SK-N-SH (cell line): ENCODE measurements around the gene MAP4K4. TPM values are rescaled to one million over a fixed set of nuclear protein-coding genes. Genes with fewer than 3 reads are reported as not detected.

Experiments
- CTCF ChIA-PET: fragments of 300-600, 350-600 bp; formaldehyde crosslinking; extraction: SDS; loops from one replicate; lab custom pipeline; 2021; lab: Yijun Ruan, JAX
- POLR2A ChIA-PET: fragments of 350-600 bp; sonication (Branson Sonifier 250); formaldehyde crosslinking; extraction: SDS; loops from one replicate; lab custom pipeline; 2020; ENCODE audit warnings: antibody characterized with exemption, inconsistent platforms; lab: Yijun Ruan, JAX
- DNase-seq: peaks from one replicate; pipeline ENCODE4 v3.0.0; 2012
- H2AFZ ChIP-seq: fragments of 200-600 bp; sonication (generic); 2 replicates; pipeline ENCODE4 v1.8.1; 2016; ENCODE audit warnings: antibody characterized with exemption, mild to moderate bottlenecking, low read depth
- H3F3A ChIP-seq: fragments of 200-600 bp; sonication (generic); replicated peaks from 2 replicates; pipeline ENCODE3; 2016; ENCODE audit warnings: antibody characterized with exemption, mild to moderate bottlenecking; ENCODE audit not compliant: insufficient read depth
- H3K27ac ChIP-seq, 2 experiments: fragments of 200-500 bp in 1 of 2; fragments of 200-600 bp in 1 of 2; sonication (Bioruptor generic) in 1 of 2; sonication (generic), shearing (Covaris generic) in 1 of 2; 2 replicates each; pipeline versions ENCODE4 v1.5.1 to v1.6.1; 2014 to 2016; ENCODE audit warnings: low read depth in 2 of 2, inconsistent platforms in 1 of 2, low read length in 1 of 2, mild to moderate bottlenecking in 1 of 2, mixed read lengths in 1 of 2
- H3K27me3 ChIP-seq: fragments of 200-600 bp; sonication (generic), shearing (Covaris generic); 2 replicates; pipeline ENCODE4 v1.6.1; 2016; ENCODE audit warnings: mixed run types; ENCODE audit not compliant: insufficient read depth
- H3K36me3 ChIP-seq, 2 experiments: fragments of 200-500 bp in 1 of 2; fragments of 200-600 bp in 1 of 2; sonication (Bioruptor generic) in 1 of 2; sonication (generic) in 1 of 2; replicated peaks in 1 of 2; 2 replicates each; pipeline versions ENCODE3 to v1.5.1; 2014 to 2016; ENCODE audit warnings: low read length in 1 of 2, mild to moderate bottlenecking in 1 of 2; ENCODE audit not compliant: insufficient read depth in 2 of 2, control insufficient read depth in 1 of 2
- H3K4me1 ChIP-seq, 2 experiments: fragments of 200-500 bp in 1 of 2; fragments of 200-600 bp in 1 of 2; sonication (Bioruptor generic) in 1 of 2; sonication (generic), shearing (Covaris generic) in 1 of 2; 2 replicates each; pipeline versions ENCODE4 v1.5.1 to v1.6.1; 2014 to 2016; ENCODE audit warnings: low read depth in 1 of 2, low read length in 1 of 2, mixed run types in 1 of 2; ENCODE audit not compliant: insufficient read depth in 2 of 2, control insufficient read depth in 1 of 2
- H3K4me2 ChIP-seq: fragments of 200-600 bp; sonication (generic), shearing (Covaris generic); 2 replicates; pipeline ENCODE4 v1.6.1; 2017; ENCODE audit warnings: mixed run types
- H3K4me3 ChIP-seq, 2 experiments: fragments of 200-500 bp in 1 of 2; fragments of 200-600 bp in 1 of 2; sonication (Bioruptor generic) in 1 of 2; sonication (generic), shearing (Covaris generic) in 1 of 2; 2 replicates each; pipeline versions ENCODE4 v1.5.1 to v1.8.1; 2014 to 2016; ENCODE audit warnings: low read depth in 2 of 2, inconsistent platforms in 1 of 2, low read length in 1 of 2, mild to moderate bottlenecking in 1 of 2, mixed read lengths in 1 of 2, moderate library complexity in 1 of 2
- H3K79me2 ChIP-seq: fragments of 200-600 bp; sonication (generic); 2 replicates; pipeline ENCODE4 v1.8.1; 2017; ENCODE audit warnings: mild to moderate bottlenecking; ENCODE audit not compliant: insufficient read depth
- H3K9ac ChIP-seq: fragments of 200-600 bp; sonication (generic); 2 replicates; pipeline ENCODE4 v1.6.1; 2017; ENCODE audit warnings: mixed run types
- H3K9me2 ChIP-seq: fragments of 200-600 bp; sonication (generic); 2 replicates; pipeline ENCODE4 v1.6.1; 2017; ENCODE audit warnings: mixed run types
- H3K9me3 ChIP-seq: fragments of 200-600 bp; sonication (generic); 2 replicates; pipeline ENCODE4 v1.6.1; 2017; ENCODE audit warnings: mixed run types, mild to moderate bottlenecking, moderate library complexity
- H4K20me1 ChIP-seq: fragments of 200-600 bp; sonication (generic); 2 replicates; pipeline ENCODE4 v1.6.1; 2017; ENCODE audit warnings: mild to moderate bottlenecking, mixed run types; ENCODE audit not compliant: insufficient read depth
- ELF1 ChIP-seq: IDR thresholded peaks from 2 replicates; pipeline ENCODE4 v1.4.0; 2012
- EZH2phosphoT487 ChIP-seq: fragments of 200-600 bp; sonication (generic); IDR thresholded peaks from 2 replicates; pipeline ENCODE4 v1.6.1; 2017; ENCODE audit warnings: low read depth, mixed run types, mild to moderate bottlenecking, antibody characterized with exemption, moderate library complexity, borderline replicate concordance
- FOSL2 ChIP-seq: IDR thresholded peaks from 2 replicates; pipeline ENCODE4 v1.4.0; 2012; ENCODE audit warnings: low read depth, mild to moderate bottlenecking, moderate library complexity, borderline replicate concordance
- FOXJ3 ChIP-seq: sonication (generic); formaldehyde crosslinking; IDR thresholded peaks from 2 replicates; pipeline ENCODE4 v1.5.1; 2020; ENCODE audit warnings: mild to moderate bottlenecking, missing genetic modification reagents
- FOXM1 ChIP-seq: IDR thresholded peaks from 2 replicates; pipeline ENCODE4 v1.4.0; 2012; ENCODE audit warnings: low read depth, mild to moderate bottlenecking
- MEF2A ChIP-seq: IDR thresholded peaks from 2 replicates; pipeline ENCODE4 v1.4.0; 2012; ENCODE audit warnings: low read depth, borderline replicate concordance
- NRF1 ChIP-seq: IDR thresholded peaks from 2 replicates; pipeline ENCODE4 v1.6.1; 2012; ENCODE audit warnings: low read depth, mild to moderate bottlenecking, low read length
- POLR2AphosphoS5 ChIP-seq: IDR thresholded peaks from 2 replicates; pipeline ENCODE4 v1.6.1; 2012; ENCODE audit warnings: low read depth, low read length
- RAD21 ChIP-seq: IDR thresholded peaks from 2 replicates; pipeline ENCODE4 v1.6.1; 2012; ENCODE audit warnings: mild to moderate bottlenecking, low read length
- RFX5 ChIP-seq: IDR thresholded peaks from 2 replicates; pipeline ENCODE4 v1.6.1; 2012; ENCODE audit warnings: mild to moderate bottlenecking, improper control_type of control experiment, low read length
- SIN3A ChIP-seq: IDR thresholded peaks from 2 replicates; pipeline ENCODE4 v1.6.1; 2012; ENCODE audit warnings: low read depth, mild to moderate bottlenecking, low read length, moderate library complexity, borderline replicate concordance
- SMC3 ChIP-seq: IDR thresholded peaks from 2 replicates; pipeline ENCODE4 v1.6.1; 2012; ENCODE audit warnings: low read depth, low read length, improper control_type of control experiment
- TAF1 ChIP-seq: IDR thresholded peaks from 2 replicates; pipeline ENCODE4 v1.6.1; 2012; ENCODE audit warnings: low read depth, mild to moderate bottlenecking, low read length, moderate library complexity, borderline replicate concordance
- TCF12 ChIP-seq: IDR thresholded peaks from 2 replicates; pipeline ENCODE4 v1.4.0; 2012
- TEAD4 ChIP-seq: IDR thresholded peaks from 2 replicates; pipeline ENCODE4 v1.4.0; 2012; ENCODE audit warnings: mild to moderate bottlenecking, borderline replicate concordance; ENCODE audit not compliant: insufficient read depth
- USF2 ChIP-seq: fragments of 150-350 bp; IDR thresholded peaks from 2 replicates; pipeline ENCODE4 v1.6.1; 2017; ENCODE audit warnings: antibody characterized with exemption, low read length, low read depth, borderline replicate concordance
- YY1 ChIP-seq: IDR thresholded peaks from 2 replicates; pipeline ENCODE4 v1.4.0; 2012; ENCODE audit warnings: low read depth, mild to moderate bottlenecking
- WGBS: methylation state at CpG from one replicate; pipeline ENCODE4 v1.1.6; 2017; ENCODE audit warnings: low lambda C conversion rate; 5-methylcytosine and 5-hydroxymethylcytosine counted together
- polyA plus RNA-seq, 3 experiments: library from polyadenylated mRNA; depleted of rRNA; stranded (reverse); fragments of >200 nt; gene quantifications; 2 replicates each; pipeline ENCODE4 v1.2.3, GENCODE V29; 2012
- TF ChIP-seq, protein P1 (sequence below): IDR thresholded peaks from 2 replicates; pipeline ENCODE4 v1.4.0; 2012; ENCODE audit warnings: low read depth
- TF ChIP-seq, protein P2 (sequence below): fragments of 200-600 bp; sonication (generic); IDR thresholded peaks from 2 replicates; pipeline ENCODE4 v1.6.1; 2017; ENCODE audit warnings: antibody characterized with exemption, mild to moderate bottlenecking, moderate library complexity
- TF ChIP-seq, protein P3 (sequence below): IDR thresholded peaks from 2 replicates; pipeline ENCODE4 v1.4.0; 2012; ENCODE audit warnings: low read depth, borderline replicate concordance

Gene MAP4K4
- polyA plus RNA-seq, 1 of the 3 experiments (the other 2 are of a cell fraction), result 72.9 TPM

- Histone ChIP-seq H2AFZ (no peak overlapping the region), H3K9ac (no peak overlapping the region), H3K4me2 (no peak overlapping the region), H3F3A (peaks cover 5% of the 10 kb centered on the region)
- ChIA-PET POLR2A (interaction anchor here (1.0 kb wide), 1 partner anchor 9 kb away, joined by 3 read pairs; the partner anchor contains the start of gene MAP4K4), CTCF (interaction anchor here (0.6 to 1.7 kb wide), 2 partner anchors 11 to 269 kb away, joined by 3 to 6 read pairs; no protein-coding TSS in a partner anchor)
- WGBS, result 84% methylated on average over 5 of the region's 5 CpGs
- TF ChIP-seq TCF12 (no peak), USF2 (no peak), YY1 (no peak), FOSL2 (no peak), NRF1 (no peak), SIN3A (no peak), POLR2AphosphoS5 (no peak), RAD21 (no peak), TAF1 (no peak), TEAD4 (no peak), MEF2A (no peak), RFX5 (no peak), FOXJ3 (no peak), ELF1 (no peak), FOXM1 (no peak), EZH2phosphoT487 (no peak), SMC3 (no peak)
- TF ChIP-seq, protein P1, sequence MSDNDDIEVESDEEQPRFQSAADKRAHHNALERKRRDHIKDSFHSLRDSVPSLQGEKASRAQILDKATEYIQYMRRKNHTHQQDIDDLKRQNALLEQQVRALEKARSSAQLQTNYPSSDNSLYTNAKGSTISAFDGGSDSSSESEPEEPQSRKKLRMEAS, result no peak
- TF ChIP-seq, protein P2, sequence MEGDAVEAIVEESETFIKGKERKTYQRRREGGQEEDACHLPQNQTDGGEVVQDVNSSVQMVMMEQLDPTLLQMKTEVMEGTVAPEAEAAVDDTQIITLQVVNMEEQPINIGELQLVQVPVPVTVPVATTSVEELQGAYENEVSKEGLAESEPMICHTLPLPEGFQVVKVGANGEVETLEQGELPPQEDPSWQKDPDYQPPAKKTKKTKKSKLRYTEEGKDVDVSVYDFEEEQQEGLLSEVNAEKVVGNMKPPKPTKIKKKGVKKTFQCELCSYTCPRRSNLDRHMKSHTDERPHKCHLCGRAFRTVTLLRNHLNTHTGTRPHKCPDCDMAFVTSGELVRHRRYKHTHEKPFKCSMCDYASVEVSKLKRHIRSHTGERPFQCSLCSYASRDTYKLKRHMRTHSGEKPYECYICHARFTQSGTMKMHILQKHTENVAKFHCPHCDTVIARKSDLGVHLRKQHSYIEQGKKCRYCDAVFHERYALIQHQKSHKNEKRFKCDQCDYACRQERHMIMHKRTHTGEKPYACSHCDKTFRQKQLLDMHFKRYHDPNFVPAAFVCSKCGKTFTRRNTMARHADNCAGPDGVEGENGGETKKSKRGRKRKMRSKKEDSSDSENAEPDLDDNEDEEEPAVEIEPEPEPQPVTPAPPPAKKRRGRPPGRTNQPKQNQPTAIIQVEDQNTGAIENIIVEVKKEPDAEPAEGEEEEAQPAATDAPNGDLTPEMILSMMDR, result no peak
- TF ChIP-seq, protein P3, sequence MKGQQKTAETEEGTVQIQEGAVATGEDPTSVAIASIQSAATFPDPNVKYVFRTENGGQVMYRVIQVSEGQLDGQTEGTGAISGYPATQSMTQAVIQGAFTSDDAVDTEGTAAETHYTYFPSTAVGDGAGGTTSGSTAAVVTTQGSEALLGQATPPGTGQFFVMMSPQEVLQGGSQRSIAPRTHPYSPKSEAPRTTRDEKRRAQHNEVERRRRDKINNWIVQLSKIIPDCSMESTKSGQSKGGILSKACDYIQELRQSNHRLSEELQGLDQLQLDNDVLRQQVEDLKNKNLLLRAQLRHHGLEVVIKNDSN, result no peak
- TF ChIP-seq, all 33 proteins: peak for 0
- Histone ChIP-seq H3K27me3 (no peaks in the 10 kb centered on the region), H3K9me2 (no peaks in the 10 kb centered on the region), H3K4me3 (no peak overlapping the region), H3K9me3 (no peaks in the 10 kb centered on the region), H3K4me1 (no peaks in the 10 kb centered on the region), H3K36me3 (no peaks in the 10 kb centered on the region), H3K27ac (no peak overlapping the region), H4K20me1 (no peaks in the 10 kb centered on the region), H3K79me2 (no peaks in the 10 kb centered on the region)
- no peak for DNase-seq
Observed at GRCh38 chr2:101688261-101688660, 9.2 kb upstream of the MAP4K4 start.
